Fibroblast of mammary gland (primary cell): ENCODE results near the gene UBXN4.

Source experiments
- DNase-seq: peaks from one replicate; pipeline ENCODE4 v3.0.0-alpha.2; 2010; ENCODE audit warnings: low read depth
- H3K4me3 ChIP-seq: 2 replicates; pipeline ENCODE4 v1.5.1; 2011; ENCODE audit warnings: low read depth, mild to moderate bottlenecking, low read length, moderate library complexity; ENCODE audit not compliant: control insufficient read depth
- CTCF ChIP-seq: conservative IDR thresholded peaks from 2 replicates; pipeline ENCODE4 v1.5.1; 2011; ENCODE audit warnings: low read depth, low read length, inconsistent platforms; ENCODE audit not compliant: control insufficient read depth, insufficient read depth

The UBXN4 gene

GRCh38 chr2:135817951-135818350 lies 76.3 kb downstream of the UBXN4 start:
- no peak for TF ChIP-seq CTCF
- no peak for DNase-seq
- H3K4me3 ChIP-seq, result no peak overlapping the region

- peak; percentile 53 for TF ChIP-seq CTCF
- no peak overlapping the region for H3K4me3 ChIP-seq
- DNase-seq, result peak; percentile 45
Measured at GRCh38 chr2:135818937-135819610, 77.4 kb downstream of the UBXN4 start.

DNA sequence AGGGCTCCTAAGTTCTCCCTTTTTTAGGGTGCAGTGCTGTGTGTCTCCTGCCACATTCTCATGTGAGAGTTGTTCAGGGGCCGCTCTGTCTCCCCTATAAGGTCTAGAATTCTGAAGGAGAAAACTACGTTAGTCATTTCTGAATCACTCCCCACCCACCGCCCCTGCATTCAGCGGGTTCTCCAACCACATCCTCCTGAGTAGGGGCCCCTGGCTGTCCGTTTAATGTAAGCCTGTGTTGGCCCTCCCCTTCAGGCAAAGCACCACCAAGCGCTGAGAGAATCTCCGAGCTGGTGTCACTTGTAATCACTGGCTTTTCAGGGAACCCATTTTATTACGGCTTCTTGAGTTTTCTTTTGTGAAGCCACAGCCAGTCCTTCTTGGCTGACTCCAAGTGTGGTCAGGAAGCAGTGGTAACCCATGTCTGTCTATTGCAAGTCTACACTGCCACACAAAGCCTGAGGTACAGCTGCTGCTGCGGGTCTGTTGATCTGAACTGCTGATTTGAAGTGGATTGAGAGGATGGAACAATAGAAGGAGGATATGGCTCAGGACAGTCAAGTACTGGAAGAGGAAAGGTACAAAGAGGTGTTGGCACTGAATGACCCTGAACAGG lies 78.5 kb downstream of the UBXN4 start:
- peak; percentile 36 for DNase-seq
- no peak for TF ChIP-seq CTCF
- no peak overlapping the region for H3K4me3 ChIP-seq

- no peak for TF ChIP-seq CTCF
- DNase-seq, result no peak
- H3K4me3 ChIP-seq, result no peak overlapping the region
Measured at GRCh38 chr2:135821190-135821589, 79.5 kb downstream of the UBXN4 start.

DNA sequence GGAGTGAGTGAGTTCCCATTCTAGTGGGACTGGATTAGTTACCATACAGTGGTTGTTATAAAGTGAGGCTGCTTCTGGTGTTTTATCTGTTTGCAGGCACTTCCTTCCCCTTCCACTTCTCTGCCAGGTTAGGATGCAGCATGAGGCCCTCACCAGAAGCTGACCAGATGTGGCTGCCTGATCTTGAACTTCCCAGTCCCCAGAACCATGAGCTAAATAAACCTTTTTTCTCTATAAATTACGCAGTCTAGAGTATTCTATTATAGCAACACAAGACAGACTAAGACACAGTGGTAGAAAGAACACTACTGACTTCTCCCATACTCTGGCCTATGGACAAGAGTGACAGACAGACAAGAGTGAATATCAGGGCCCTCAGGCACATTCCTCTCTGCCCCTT lies 81.2 kb downstream of the UBXN4 start:
- no peak for DNase-seq
- H3K4me3 ChIP-seq, result no peak overlapping the region

DNA sequence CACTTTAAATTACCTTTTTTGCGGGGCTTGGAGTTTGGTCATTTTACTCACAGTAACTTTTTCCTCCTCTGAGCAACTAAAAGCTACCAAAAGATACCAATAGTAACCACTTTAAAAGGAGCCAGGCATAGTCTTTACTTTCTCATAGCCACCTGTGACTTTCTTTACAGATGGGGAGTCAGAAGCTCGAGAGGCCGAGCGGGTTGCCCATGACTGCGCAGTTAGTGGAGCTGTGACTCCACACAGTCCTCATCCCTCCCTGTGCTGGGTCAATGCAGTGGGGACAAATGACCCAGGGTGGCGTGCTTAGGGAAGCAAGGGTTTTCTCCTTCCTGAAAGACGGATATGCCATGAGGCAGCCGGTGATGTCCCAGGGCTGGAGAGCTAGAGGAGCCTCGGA lies 83.5 kb downstream of the UBXN4 start:
- TF ChIP-seq CTCF, result no peak
- H3K4me3 ChIP-seq, result no peak overlapping the region
- DNase-seq, result no peak

More for the DNA sequence above, 81.2 kb downstream of the UBXN4 start:
- no peak for TF ChIP-seq CTCF
